NK-92 (cell line): ENCODE measurements around the gene LYPD6B.

Experiments
- DNase-seq: peaks from one replicate; lab custom pipeline; 2025; ENCODE audit not compliant: unreplicated experiment; lab: John Stamatoyannopoulos, UW

Gene LYPD6B

DNA sequence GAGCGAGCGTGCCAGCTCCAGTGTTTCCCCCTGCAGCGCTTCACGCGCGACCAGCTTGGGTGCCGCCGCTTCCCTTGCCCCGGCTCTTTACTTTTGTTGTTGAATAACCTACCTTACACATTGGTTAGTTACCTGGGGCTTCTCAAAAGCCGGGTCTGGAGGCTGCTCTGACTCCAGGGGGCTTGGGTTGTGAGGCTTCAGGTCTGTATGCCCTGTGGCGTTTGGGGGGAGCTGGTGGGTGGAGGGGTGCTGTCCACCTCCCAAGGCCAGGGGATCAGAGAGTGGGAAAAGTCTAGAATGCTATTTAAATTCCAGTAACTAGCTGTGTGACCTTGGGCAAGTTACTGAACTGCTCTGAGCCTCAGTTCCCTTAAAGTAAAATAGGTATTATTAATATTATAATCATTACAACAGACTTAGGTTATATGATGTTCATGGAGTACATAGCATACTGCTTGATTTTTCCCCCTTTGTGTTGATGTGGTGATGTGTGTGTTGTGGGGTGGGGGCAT is 770 bp downstream of the LYPD6B start:
- no peak for DNase-seq

DNA sequence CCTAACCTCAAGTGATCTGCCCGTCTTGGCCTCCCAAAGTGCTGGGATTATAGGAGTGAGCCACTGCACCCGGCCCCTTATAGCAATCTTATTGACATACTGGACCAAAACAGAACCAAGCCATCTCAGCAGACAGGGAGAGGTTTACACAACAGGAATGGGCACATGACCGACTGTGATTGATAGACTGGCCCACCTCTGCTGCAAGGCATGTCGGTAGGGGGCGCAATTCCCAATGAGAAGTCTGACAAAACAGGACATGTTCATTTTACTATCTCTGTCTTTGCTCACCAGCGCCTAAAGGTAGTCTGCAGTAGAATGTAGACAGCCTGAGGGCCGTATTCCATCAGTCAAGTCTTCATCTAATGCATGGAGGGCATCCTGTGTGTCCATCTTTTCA is 2.0 kb downstream of the LYPD6B start:
- no peak for DNase-seq

DNA sequence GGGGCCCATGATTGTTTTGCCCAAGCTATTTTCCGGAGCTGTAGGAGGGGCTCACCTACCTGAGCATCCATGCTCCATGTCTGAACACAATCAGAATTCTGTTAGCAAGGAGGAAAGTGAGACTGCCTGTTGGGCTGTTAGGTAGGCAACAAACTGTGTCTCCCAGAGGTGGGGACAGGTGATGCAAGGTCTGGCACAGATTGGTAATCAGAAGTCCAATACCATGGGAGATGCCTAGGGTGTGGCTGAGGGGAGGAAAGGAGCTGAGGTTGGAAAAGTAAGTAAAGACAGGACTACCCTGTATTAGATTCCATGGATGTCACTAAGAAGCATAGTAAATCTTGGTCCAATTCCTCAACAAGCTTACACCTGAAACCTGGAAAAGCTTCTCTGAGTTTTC is 3.0 kb downstream of the LYPD6B start:
- no peak for DNase-seq

GRCh38 chr2:149042881-149043280 is 4.4 kb downstream of the LYPD6B start:
- no peak for DNase-seq

- no peak for DNase-seq
Observed at GRCh38 chr2:149044500-149044899, 6.0 kb downstream of the LYPD6B start.

DNA sequence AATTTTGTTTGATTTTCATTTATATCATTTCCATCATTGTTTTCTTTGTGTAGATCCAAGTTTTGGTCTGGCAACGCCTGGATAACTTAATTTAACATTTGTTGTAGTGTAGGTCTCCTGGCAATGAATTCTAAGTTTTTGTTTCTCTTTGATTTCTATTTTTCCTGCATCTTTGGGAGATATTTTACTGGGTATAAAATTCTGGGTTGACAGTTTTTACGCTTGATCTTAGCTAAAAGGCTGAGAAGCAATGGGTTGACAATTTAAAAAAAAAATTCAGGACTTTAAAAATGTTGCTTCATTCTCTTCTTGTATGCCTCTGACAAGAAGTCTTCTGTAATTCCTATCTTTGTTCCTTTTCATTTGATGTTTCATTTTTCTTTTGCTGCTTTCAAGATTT is 8.6 kb downstream of the LYPD6B start:
- DNase-seq = no peak

GRCh38 chr2:149049142-149049541 is 10.6 kb downstream of the LYPD6B start:
- no peak for DNase-seq

DNA sequence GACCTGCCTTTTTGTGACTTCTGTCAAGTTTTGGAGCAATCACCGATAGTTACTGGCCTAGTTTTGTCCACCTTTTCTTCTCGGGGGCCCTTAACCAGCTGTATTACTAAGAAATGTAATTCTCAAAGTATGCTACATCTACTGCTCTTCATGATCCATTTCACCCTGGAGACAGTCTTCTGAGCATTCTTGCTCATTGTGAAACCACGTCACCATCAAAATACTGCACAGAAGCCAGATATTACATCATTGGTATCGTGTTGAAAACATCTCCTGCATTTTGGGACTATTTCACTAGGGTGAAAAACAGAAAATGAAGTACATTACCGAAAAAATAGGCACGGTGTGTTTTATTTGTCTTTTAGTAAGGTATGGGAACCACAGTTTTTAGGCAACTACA is 11.7 kb downstream of the LYPD6B start:
- no peak for DNase-seq

- DNase-seq = no peak
Observed at GRCh38 chr2:149055751-149056150, 17.3 kb downstream of the LYPD6B start.

DNA sequence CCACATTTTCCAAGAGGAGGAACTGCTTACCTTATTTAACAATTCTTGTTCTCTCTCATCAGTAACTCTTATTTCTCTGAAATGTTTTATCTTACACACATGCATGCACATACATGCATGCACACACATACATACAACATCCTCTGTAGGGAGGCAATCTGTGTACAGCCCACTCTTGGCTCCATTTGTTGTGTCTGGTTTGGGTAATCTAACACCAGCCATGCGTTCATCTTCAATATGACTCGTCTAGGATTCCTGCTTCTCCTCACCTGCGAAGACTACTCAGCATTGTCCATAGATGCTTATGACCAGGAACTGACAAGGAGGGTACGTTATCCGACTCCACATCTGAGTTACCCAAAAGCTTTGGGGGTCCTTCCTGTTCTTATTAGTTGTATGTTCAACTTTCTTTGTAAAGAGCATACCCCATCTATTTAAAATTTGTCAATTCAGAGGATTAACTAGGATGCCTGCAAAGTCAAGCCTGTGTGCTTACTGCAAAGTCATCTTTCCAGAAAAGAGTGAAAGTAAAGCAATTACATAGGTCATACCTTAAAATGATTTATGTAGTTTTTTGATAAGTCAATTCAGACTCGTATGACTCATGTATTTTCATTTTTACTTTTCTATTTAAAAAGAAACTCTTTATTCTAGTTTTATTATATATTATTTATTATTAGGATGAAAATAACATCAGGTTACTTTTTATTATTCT is 18.2 kb downstream of the LYPD6B start:
- no peak for DNase-seq

- no peak for DNase-seq
Observed at GRCh38 chr2:149057401-149057800, 18.9 kb downstream of the LYPD6B start.

DNA sequence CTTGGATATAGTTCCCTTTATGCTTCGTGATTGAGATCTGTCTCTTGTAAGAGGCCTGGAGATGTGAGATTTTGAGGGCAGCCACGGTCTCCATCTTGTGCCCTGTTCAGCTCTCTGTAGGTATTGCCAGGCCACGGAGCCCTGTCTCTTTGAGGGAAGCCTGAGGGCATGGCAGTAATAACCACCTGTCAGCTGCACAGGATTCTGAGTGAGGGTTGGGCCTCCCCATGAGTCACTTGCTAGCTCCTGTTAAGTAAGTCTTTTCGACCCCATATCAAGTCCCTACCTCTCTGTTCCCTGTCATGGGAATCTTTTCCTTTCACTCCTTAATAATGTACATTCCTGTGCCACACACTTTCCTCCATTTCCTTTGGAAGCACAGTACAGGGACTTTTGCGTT is 20.4 kb downstream of the LYPD6B start:
- DNase-seq = no peak

- DNase-seq = no peak
Observed at GRCh38 chr2:149059822-149060221, 21.3 kb downstream of the LYPD6B start.

GRCh38 chr2:149061133-149061745 is 22.7 kb downstream of the LYPD6B start:
- DNase-seq = no peak

GRCh38 chr2:149062531-149062930 is 24.0 kb downstream of the LYPD6B start:
- no peak for DNase-seq

DNA sequence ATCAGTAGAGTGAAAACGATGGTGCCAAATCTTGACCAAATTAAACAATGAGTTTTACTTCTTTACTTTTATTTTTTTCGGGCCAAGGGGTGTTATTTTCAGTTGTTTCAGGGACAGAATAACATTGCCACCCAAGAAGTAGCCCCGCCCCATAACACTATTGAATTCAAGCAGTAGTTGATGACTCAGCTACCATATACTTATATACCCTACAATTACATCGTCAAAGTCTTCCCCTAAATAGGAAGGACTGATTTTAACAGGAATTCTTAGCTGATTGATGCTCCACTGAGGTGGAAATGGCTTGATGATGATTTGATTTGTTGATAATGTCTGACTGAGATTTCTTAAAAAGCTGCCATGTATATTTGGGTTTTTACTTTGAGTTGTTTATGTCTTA is 24.7 kb downstream of the LYPD6B start:
- DNase-seq = no peak

- no peak for DNase-seq
Observed at GRCh38 chr2:149064365-149064841, 25.9 kb downstream of the LYPD6B start.

- DNase-seq = no peak
Observed at GRCh38 chr2:149064856-149065630, 26.5 kb downstream of the LYPD6B start.

DNA sequence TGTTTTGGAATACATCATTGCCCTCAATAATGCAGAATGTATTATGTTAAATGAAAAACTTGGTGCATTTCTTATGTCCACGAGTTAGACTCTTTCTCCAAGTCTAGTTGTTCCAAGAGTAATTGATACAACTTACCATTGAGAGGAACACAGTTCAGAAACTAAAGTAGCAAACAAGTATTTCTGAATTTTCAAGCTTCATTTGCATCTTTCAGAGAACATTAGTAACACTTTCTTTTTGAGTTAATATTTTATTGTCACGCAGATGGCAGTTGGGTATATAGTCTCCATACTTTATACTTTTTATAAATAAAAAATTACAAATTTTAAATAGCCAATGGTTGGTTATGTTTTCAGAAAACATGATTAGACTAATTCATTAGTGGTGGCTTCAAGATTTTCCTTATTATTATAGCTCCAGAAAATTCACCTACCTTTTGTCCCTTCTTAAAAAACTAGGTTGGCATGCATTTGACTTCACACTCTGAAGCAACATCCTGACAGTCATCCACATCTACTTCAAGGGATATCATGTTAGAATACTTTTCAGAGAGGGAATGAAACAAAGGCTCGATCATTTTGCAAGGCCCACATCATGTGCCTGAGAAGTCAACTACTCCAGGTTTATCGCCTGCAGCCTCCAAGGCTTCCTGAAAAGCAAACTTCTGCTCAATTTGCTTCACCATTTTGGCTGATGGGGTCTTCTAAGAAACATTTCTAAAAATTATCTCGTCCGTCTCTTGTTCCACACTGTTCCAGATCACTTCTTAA is 29.9 kb downstream of the LYPD6B start:
- DNase-seq = no peak

- DNase-seq = no peak
Observed at GRCh38 chr2:149068996-149069888, 30.7 kb downstream of the LYPD6B start.
